ENCODE data around the gene CACNA1C.
A peak's percentile ranks its signal among the peaks of the same experiment; 100 is the strongest.

Gene CACNA1C

GRCh38 chr12:2435511-2435910 is 382.7 kb downstream of the CACNA1C start:
- no peak for DNase-seq

- no peak for DNase-seq
Measured at GRCh38 chr12:2439332-2440100, 386.7 kb downstream of the CACNA1C start.

- no peak for DNase-seq
Measured at GRCh38 chr12:2443776-2444175, 391.0 kb downstream of the CACNA1C start.

- no peak for DNase-seq
Measured at GRCh38 chr12:2445968-2446367, 393.2 kb downstream of the CACNA1C start.

GRCh38 chr12:2447861-2448260 is 395.1 kb downstream of the CACNA1C start:
- no peak for DNase-seq

GRCh38 chr12:2449586-2449985 is 396.8 kb downstream of the CACNA1C start:
- DNase-seq, result no peak

GRCh38 chr12:2450553-2450952 is 397.8 kb downstream of the CACNA1C start:
- no peak for DNase-seq

- no peak for DNase-seq
Measured at GRCh38 chr12:2451025-2451424, 398.2 kb downstream of the CACNA1C start.

GRCh38 chr12:2451497-2451896 is 398.7 kb downstream of the CACNA1C start:
- no peak for DNase-seq

GRCh38 chr12:2453076-2453760 is 400.4 kb downstream of the CACNA1C start:
- DNase-seq, result no peak

- DNase-seq, result peak; percentile 24
Measured at GRCh38 chr12:2453761-2454090, 400.9 kb downstream of the CACNA1C start.

GRCh38 chr12:2454601-2455177 is 401.9 kb downstream of the CACNA1C start:
- peak; percentile 46 for DNase-seq

- DNase-seq, result no peak
Measured at GRCh38 chr12:2455410-2455809, 402.6 kb downstream of the CACNA1C start.

- no peak for DNase-seq
Measured at GRCh38 chr12:2456122-2456812, 403.5 kb downstream of the CACNA1C start.

GRCh38 chr12:2456813-2457186 is 404.0 kb downstream of the CACNA1C start:
- no peak for DNase-seq

- no peak for DNase-seq
Measured at GRCh38 chr12:2457215-2457932, 404.6 kb downstream of the CACNA1C start.

GRCh38 chr12:2457933-2458414 is 405.2 kb downstream of the CACNA1C start:
- DNase-seq, result no peak

- DNase-seq, result no peak
Measured at GRCh38 chr12:2460051-2460670, 407.4 kb downstream of the CACNA1C start.

GRCh38 chr12:2461046-2461445 is 408.3 kb downstream of the CACNA1C start:
- no peak for DNase-seq

GRCh38 chr12:2461645-2462044 is 408.9 kb downstream of the CACNA1C start:
- DNase-seq, result no peak

GRCh38 chr12:2462087-2462486 is 409.3 kb downstream of the CACNA1C start:
- DNase-seq, result no peak

- no peak for DNase-seq
Measured at GRCh38 chr12:2463719-2464118, 410.9 kb downstream of the CACNA1C start.
